IMR-90 (cell line): Measurements from ENCODE around the gene TUBGCP6. TPM values are rescaled to one million over a fixed set of nuclear protein-coding genes. Genes with fewer than 3 reads are reported as not detected.

Source experiments
- ATAC-seq: fragments of 200-7000 bp; cut with Tn5 transposase; 2 replicates; pipeline ENCODE4 v1.9.1; 2020; ENCODE audit warnings: low read depth, mild to moderate bottlenecking, moderate library complexity
- BruUV-seq: library from RNA; stranded (reverse); fragments of 400-500 nt; replicated peaks from 2 replicates; lab custom pipeline; 2021; lab: Mats Ljungman, UMichigan
- CTCF ChIA-PET: fragments of 300-600 bp; formaldehyde crosslinking; extraction: SDS; loops from one replicate; lab custom pipeline; 2021; ENCODE audit warnings: antibody characterized with exemption; lab: Yijun Ruan, JAX
- POLR2A ChIA-PET: fragments of 300-600 bp; sonication (Branson Sonifier 250); formaldehyde crosslinking; loops from one replicate; lab custom pipeline; 2022; ENCODE audit warnings: antibody characterized with exemption; ENCODE audit not compliant: unreplicated experiment; lab: Charles Lee
- DNase-seq: peaks from one replicate; pipeline ENCODE4 v3.0.0; 2013
- H2AFZ ChIP-seq: replicated peaks from 2 replicates; pipeline ENCODE3; 2013; ENCODE audit warnings: low read length, mild to moderate bottlenecking; ENCODE audit not compliant: poor library complexity
- H2AK5ac ChIP-seq: 2 replicates; pipeline ENCODE4 v1.6.1; 2013; ENCODE audit warnings: low read depth, low read length, inconsistent platforms
- H2AK9ac ChIP-seq: replicated peaks from 2 replicates; pipeline ENCODE3; 2013; ENCODE audit warnings: mild to moderate bottlenecking, low read depth, low read length, moderate library complexity; ENCODE audit not compliant: poor library complexity
- H2BK120ac ChIP-seq: 2 replicates; pipeline ENCODE4 v1.6.1; 2013; ENCODE audit warnings: low read depth, low read length, inconsistent platforms
- H2BK15ac ChIP-seq: 3 replicates; pipeline ENCODE4 v1.6.1; 2013; ENCODE audit warnings: low read depth, low read length, inconsistent platforms
- H2BK20ac ChIP-seq: 2 replicates; pipeline ENCODE4 v1.6.1; 2013; ENCODE audit warnings: low read depth, mild to moderate bottlenecking, inconsistent platforms, low read length, moderate library complexity
- H2BK5ac ChIP-seq: 2 replicates; pipeline ENCODE4 v1.6.1; 2013; ENCODE audit warnings: mild to moderate bottlenecking, low read depth, low read length, inconsistent platforms; ENCODE audit not compliant: poor library complexity, severe bottlenecking
- H3K14ac ChIP-seq: replicated peaks from 2 replicates; pipeline ENCODE4 v1.6.1; 2013; ENCODE audit warnings: low read depth, low read length, inconsistent platforms
- H3K18ac ChIP-seq: 2 replicates; pipeline ENCODE4 v1.6.1; 2013; ENCODE audit warnings: low read depth, low read length, control low read depth
- H3K23ac ChIP-seq: 2 replicates; pipeline ENCODE4 v1.6.1; 2013; ENCODE audit warnings: low read depth, low read length, inconsistent platforms
- H3K27ac ChIP-seq: 2 replicates; pipeline ENCODE4 v1.5.1; 2013; ENCODE audit warnings: mild to moderate bottlenecking, control low read depth, low read length; ENCODE audit not compliant: insufficient read depth
- H3K27me3 ChIP-seq: 2 replicates; pipeline ENCODE4 v1.6.1; 2013; ENCODE audit warnings: low read length; ENCODE audit not compliant: control insufficient read depth, insufficient read depth
- H3K36me3 ChIP-seq: 2 replicates; pipeline ENCODE4 v1.6.1; 2013; ENCODE audit warnings: low read length, mixed read lengths; ENCODE audit not compliant: control insufficient read depth, insufficient read depth
- H3K4ac ChIP-seq: 2 replicates; pipeline ENCODE4 v1.6.1; 2013; ENCODE audit warnings: low read depth, low read length, inconsistent platforms
- H3K4me1 ChIP-seq: 2 replicates; pipeline ENCODE4 v1.6.1; 2013; ENCODE audit warnings: low read length, mixed read lengths; ENCODE audit not compliant: control insufficient read depth, insufficient read depth
- H3K4me2 ChIP-seq: 2 replicates; pipeline ENCODE4 v1.6.1; 2013; ENCODE audit warnings: low read depth, mild to moderate bottlenecking, control low read depth, low read length, moderate library complexity
- H3K4me3 ChIP-seq: 2 replicates; pipeline ENCODE4 v1.5.1; 2013; ENCODE audit warnings: low read depth, mild to moderate bottlenecking, control low read depth, low read length, moderate library complexity; ENCODE audit not compliant: insufficient read depth
- H3K56ac ChIP-seq: 2 replicates; pipeline ENCODE4 v1.6.1; 2013; ENCODE audit warnings: low read length, inconsistent platforms; ENCODE audit not compliant: insufficient read depth; ENCODE audit errors: extremely low read depth
- H3K79me1 ChIP-seq, 2 experiments: 2 replicates each; pipeline ENCODE4 v1.6.1; 2013; ENCODE audit warnings: low read length in 2 of 2, inconsistent platforms in 1 of 2, low read depth in 1 of 2
- H3K9ac ChIP-seq: 2 replicates; pipeline ENCODE4 v1.6.1; 2013; ENCODE audit warnings: low read depth, low read length, control low read depth
- H3K9me1 ChIP-seq: 2 replicates; pipeline ENCODE4 v1.6.1; 2013; ENCODE audit warnings: low read length, inconsistent platforms; ENCODE audit not compliant: insufficient read depth
- H3K9me3 ChIP-seq: 2 replicates; pipeline ENCODE4 v1.6.1; 2013; ENCODE audit warnings: low read length; ENCODE audit not compliant: control insufficient read depth, insufficient read depth
- H4K20me1 ChIP-seq: 2 replicates; pipeline ENCODE4 v1.6.1; 2013; ENCODE audit warnings: low read length, inconsistent platforms; ENCODE audit not compliant: insufficient read depth
- H4K5ac ChIP-seq: 2 replicates; pipeline ENCODE4 v1.6.1; 2013; ENCODE audit warnings: mild to moderate bottlenecking, low read depth, low read length, control low read depth
- H4K8ac ChIP-seq, 2 experiments: 2 replicates each; pipeline ENCODE4 v1.6.1; 2013; ENCODE audit warnings: low read depth in 2 of 2, low read length in 2 of 2, control low read depth in 1 of 2, inconsistent platforms in 1 of 2
- H4K91ac ChIP-seq: 2 replicates; pipeline ENCODE4 v1.6.1; 2013; ENCODE audit warnings: low read depth, low read length, inconsistent platforms; ENCODE audit not compliant: insufficient read depth
- BHLHE40 ChIP-seq: fragments of 150-350 bp; IDR thresholded peaks from 2 replicates; pipeline ENCODE4 v1.6.1; 2016; ENCODE audit warnings: mild to moderate bottlenecking, low read depth, low read length
- CEBPB ChIP-seq: IDR thresholded peaks from 2 replicates; pipeline ENCODE4 v1.6.1; 2012; ENCODE audit warnings: low read depth, low read length, improper control_type of control experiment
- CHD1 ChIP-seq: IDR thresholded peaks from 2 replicates; pipeline ENCODE4 v1.6.1; 2012; ENCODE audit warnings: low read depth, low read length, improper control_type of control experiment
- FOS ChIP-seq: fragments of 150-350 bp; IDR thresholded peaks from 2 replicates; pipeline ENCODE4 v1.6.1; 2016; ENCODE audit warnings: low read depth, low read length
- MAFK ChIP-seq: IDR thresholded peaks from 2 replicates; pipeline ENCODE4 v1.6.1; 2012; ENCODE audit warnings: low read depth, low read length, improper control_type of control experiment
- MXI1 ChIP-seq: IDR thresholded peaks from 2 replicates; pipeline ENCODE4 v1.6.1; 2012; ENCODE audit warnings: low read depth, mild to moderate bottlenecking, low read length, moderate library complexity, borderline replicate concordance
- NFE2L2 ChIP-seq: fragments of 150-350 bp; IDR thresholded peaks from 2 replicates; pipeline ENCODE4 v1.6.1; 2016; ENCODE audit warnings: low read depth, mild to moderate bottlenecking, low read length
- POLR2A ChIP-seq: IDR thresholded peaks from 2 replicates; pipeline ENCODE4 v1.6.1; 2012; ENCODE audit warnings: mild to moderate bottlenecking, low read depth, low read length
- RAD21 ChIP-seq: IDR thresholded peaks from 2 replicates; pipeline ENCODE4 v1.6.1; 2012; ENCODE audit warnings: low read length, improper control_type of control experiment
- RCOR1 ChIP-seq: IDR thresholded peaks from 2 replicates; pipeline ENCODE4 v1.6.1; 2012; ENCODE audit warnings: mild to moderate bottlenecking, low read length, improper control_type of control experiment; ENCODE audit not compliant: insufficient replicate concordance
- RFX5 ChIP-seq: IDR thresholded peaks from 2 replicates; pipeline ENCODE4 v1.8.0; 2012; ENCODE audit warnings: low read depth, mild to moderate bottlenecking, low read length, moderate library complexity
- SMC3 ChIP-seq: fragments of 150-350 bp; IDR thresholded peaks from 2 replicates; pipeline ENCODE4 v1.6.1; 2016; ENCODE audit warnings: low read depth, mild to moderate bottlenecking, antibody characterized with exemption, low read length, moderate library complexity
- WGBS, 2 experiments: methylation state at CpG; one replicate each; pipeline versions ENCODE4 v1.1.5 to v1.1.7; 2013; ENCODE audit warnings: missing lambda C conversion rate in 2 of 2; ENCODE audit not compliant: insufficient read length in 1 of 2; ENCODE audit errors: extremely low coverage in 2 of 2; 5-methylcytosine and 5-hydroxymethylcytosine counted together
- dilution Hi-C: fragments of 300-500 bp; cut with HindIII; formaldehyde crosslinking; loops from one replicate; pipeline ENCODE4 v1.14.3; 2018; ENCODE audit warnings: low sequenced_read_pairs; ENCODE audit not compliant: unreplicated experiment
- in situ Hi-C: fragments of 300-500 bp; cut with MboI; formaldehyde crosslinking; loops from 3 replicates; pipeline ENCODE4 v1.14.3; 2019; ENCODE audit warnings: low sequenced_read_pairs, inconsistent platforms, mixed read lengths
- intact Hi-C: fragments of 100-400 bp; cut with micrococcal nuclease; formaldehyde crosslinking; loops from 2 replicates; pipeline ENCODE4 v1.10.0; 2022
- polyA plus RNA-seq, 3 experiments: library from polyadenylated mRNA; depleted of rRNA; stranded (reverse); fragments of >200 nt; gene quantifications; 2 replicates each; pipeline ENCODE4 v1.2.3, GENCODE V29; 2012; ENCODE audit warnings: low replicate concordance in 1 of 3
- total RNA-seq: library from RNA; depleted of rRNA; stranded (reverse); fragments of >200 nt; gene quantifications from 2 replicates; pipeline ENCODE4 v1.2.3, GENCODE V29; 2012
- TF ChIP-seq, protein P1 (sequence below): fragments of 150-350 bp; IDR thresholded peaks from 2 replicates; pipeline ENCODE4 v1.6.1; 2016; ENCODE audit warnings: low read depth, mild to moderate bottlenecking, low read length, moderate library complexity, borderline replicate concordance
- TF ChIP-seq, protein P2 (sequence below): conservative IDR thresholded peaks from 2 replicates; pipeline ENCODE4 v1.5.1; 2012; ENCODE audit warnings: mild to moderate bottlenecking, low read depth, low read length, improper control_type of control experiment
- TF ChIP-seq, protein P3 (sequence below): fragments of 150-350 bp; IDR thresholded peaks from 2 replicates; pipeline ENCODE4 v1.6.1; 2017; ENCODE audit warnings: mild to moderate bottlenecking, antibody characterized with exemption, low read length, low read depth

Gene TUBGCP6
- total and polyA plus RNA-seq, 2 of the 4 experiments (the other 2 are of a cell fraction): 10.8 to 28.6 TPM

DNA sequence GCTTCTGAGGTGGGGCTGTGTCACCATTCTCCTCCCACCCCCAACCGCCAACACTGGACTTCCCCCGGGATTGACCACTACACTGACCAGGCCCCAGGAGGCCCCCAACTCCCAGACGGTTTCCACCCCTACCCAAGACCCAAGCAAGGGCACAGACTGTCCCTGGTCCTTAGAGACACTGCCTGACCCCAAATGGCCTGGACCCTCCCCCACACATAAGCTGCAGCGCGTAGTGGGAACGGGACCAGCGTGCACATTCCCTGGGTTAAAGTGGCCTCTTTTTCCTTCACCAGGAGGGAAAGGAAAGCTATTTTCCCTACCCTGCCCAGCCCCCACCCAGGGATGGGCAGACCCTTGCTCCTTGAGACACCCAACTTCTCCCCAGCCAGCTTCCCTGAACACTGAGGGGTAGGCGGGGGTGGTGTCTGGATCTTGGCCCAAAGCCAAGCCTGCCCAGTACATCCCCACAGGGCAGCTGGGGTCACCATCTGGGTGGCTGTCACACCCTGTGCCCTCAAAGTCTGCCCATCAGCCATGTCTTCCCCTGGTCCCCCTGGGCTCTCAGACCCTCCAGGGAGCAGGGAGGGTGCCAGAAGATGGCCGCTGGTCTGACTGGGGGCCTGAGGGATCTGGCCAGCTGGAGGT, 18.3 kb upstream of the TUBGCP6 start:
- H2AFZ ChIP-seq: peak overlapping the region; percentile 63
- H2AK5ac ChIP-seq: peak overlapping the region; percentile 59
- H3K79me1 ChIP-seq: peaks cover 9 to 31% of the 10 kb centered on the region in 2 experiments; a peak in 3 of 4 replicates
- POLR2A ChIA-PET: no interaction called here
- BruUV-seq: no TSS peak
- H3K18ac ChIP-seq: no peak overlapping the region
- no peak overlapping the region for H3K23ac ChIP-seq
- no peak overlapping the region for H3K56ac ChIP-seq
- no peak overlapping the region for H4K8ac ChIP-seq
- dilution Hi-C loops (no loop called here), intact Hi-C loops (no loop called here), in situ Hi-C loops (no loop called here)
- H3K27me3 ChIP-seq: no peaks in the 10 kb centered on the region
- H2AK9ac ChIP-seq: peak overlapping the region; percentile 95
- no peaks in the 10 kb centered on the region for H3K9me3 ChIP-seq
- no peak overlapping the region for H2BK120ac ChIP-seq
- H2BK15ac ChIP-seq: no peak overlapping the region
- no peak for DNase-seq
- H4K20me1 ChIP-seq: peaks cover 23% of the 10 kb centered on the region
- H3K9ac ChIP-seq: no peak overlapping the region
- no peak overlapping the region; the same call in 1 of the 2 replicates for H3K4ac ChIP-seq
- H3K14ac ChIP-seq: no peak overlapping the region; the same call in 1 of the 2 replicates
- no peak overlapping the region for H3K4me2 ChIP-seq
- H4K5ac ChIP-seq: no peak overlapping the region
- peaks cover 4% of the 10 kb centered on the region; the same call in 1 of the 2 replicates for H3K9me1 ChIP-seq
- H3K4me1 ChIP-seq: peaks cover 19% of the 10 kb centered on the region
- no peak overlapping the region for H3K27ac ChIP-seq
- no peaks in the 10 kb centered on the region for H3K36me3 ChIP-seq
- 92% methylated on average over 2 of the region's 9 CpGs; no CpG with 5 or more reads in 1 of the 2 experiments for WGBS, 2 experiments
- H2BK5ac ChIP-seq: peak overlapping the region; percentile 8
- no peak overlapping the region for H2BK20ac ChIP-seq
- no peak overlapping the region for H3K4me3 ChIP-seq
- no peak for ATAC-seq
- H4K91ac ChIP-seq: peak overlapping the region; percentile 47; the same call in 1 of the 2 replicates
- CTCF ChIA-PET: interaction anchor here (0.5 kb wide), 1 partner anchor 34 kb away, joined by 7 read pairs; no protein-coding TSS in a partner anchor
- no peak for TF ChIP-seq RFX5
- TF ChIP-seq CHD1: no peak
- TF ChIP-seq FOS: no peak
- TF ChIP-seq, protein P1, sequence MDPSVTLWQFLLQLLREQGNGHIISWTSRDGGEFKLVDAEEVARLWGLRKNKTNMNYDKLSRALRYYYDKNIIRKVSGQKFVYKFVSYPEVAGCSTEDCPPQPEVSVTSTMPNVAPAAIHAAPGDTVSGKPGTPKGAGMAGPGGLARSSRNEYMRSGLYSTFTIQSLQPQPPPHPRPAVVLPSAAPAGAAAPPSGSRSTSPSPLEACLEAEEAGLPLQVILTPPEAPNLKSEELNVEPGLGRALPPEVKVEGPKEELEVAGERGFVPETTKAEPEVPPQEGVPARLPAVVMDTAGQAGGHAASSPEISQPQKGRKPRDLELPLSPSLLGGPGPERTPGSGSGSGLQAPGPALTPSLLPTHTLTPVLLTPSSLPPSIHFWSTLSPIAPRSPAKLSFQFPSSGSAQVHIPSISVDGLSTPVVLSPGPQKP: no peak
- TF ChIP-seq MXI1: no peak
- TF ChIP-seq RAD21: no peak
- TF ChIP-seq MAFK: no peak
- TF ChIP-seq POLR2A: no peak
- TF ChIP-seq BHLHE40: no peak
- TF ChIP-seq SMC3: no peak
- TF ChIP-seq CEBPB: no peak
- TF ChIP-seq, protein P2, sequence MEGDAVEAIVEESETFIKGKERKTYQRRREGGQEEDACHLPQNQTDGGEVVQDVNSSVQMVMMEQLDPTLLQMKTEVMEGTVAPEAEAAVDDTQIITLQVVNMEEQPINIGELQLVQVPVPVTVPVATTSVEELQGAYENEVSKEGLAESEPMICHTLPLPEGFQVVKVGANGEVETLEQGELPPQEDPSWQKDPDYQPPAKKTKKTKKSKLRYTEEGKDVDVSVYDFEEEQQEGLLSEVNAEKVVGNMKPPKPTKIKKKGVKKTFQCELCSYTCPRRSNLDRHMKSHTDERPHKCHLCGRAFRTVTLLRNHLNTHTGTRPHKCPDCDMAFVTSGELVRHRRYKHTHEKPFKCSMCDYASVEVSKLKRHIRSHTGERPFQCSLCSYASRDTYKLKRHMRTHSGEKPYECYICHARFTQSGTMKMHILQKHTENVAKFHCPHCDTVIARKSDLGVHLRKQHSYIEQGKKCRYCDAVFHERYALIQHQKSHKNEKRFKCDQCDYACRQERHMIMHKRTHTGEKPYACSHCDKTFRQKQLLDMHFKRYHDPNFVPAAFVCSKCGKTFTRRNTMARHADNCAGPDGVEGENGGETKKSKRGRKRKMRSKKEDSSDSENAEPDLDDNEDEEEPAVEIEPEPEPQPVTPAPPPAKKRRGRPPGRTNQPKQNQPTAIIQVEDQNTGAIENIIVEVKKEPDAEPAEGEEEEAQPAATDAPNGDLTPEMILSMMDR: no peak
- no peak for TF ChIP-seq RCOR1
- no peak for TF ChIP-seq NFE2L2
- TF ChIP-seq, protein P3, sequence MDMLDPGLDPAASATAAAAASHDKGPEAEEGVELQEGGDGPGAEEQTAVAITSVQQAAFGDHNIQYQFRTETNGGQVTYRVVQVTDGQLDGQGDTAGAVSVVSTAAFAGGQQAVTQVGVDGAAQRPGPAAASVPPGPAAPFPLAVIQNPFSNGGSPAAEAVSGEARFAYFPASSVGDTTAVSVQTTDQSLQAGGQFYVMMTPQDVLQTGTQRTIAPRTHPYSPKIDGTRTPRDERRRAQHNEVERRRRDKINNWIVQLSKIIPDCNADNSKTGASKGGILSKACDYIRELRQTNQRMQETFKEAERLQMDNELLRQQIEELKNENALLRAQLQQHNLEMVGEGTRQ: no peak
